Thymus (tissue), 11 donors: Measurements from ENCODE around the gene ZYG11A. TPM values are rescaled to one million over a fixed set of nuclear protein-coding genes. Genes with fewer than 3 reads are reported as not detected.

ENCODE experiments used
- DNase-seq, 9 donors: peaks; one replicate each; pipeline ENCODE4 v3.0.0-alpha.2; 2013; ENCODE audit warnings: low spot score in 9 of 9, low read depth in 6 of 9, missing footprints in 1 of 9
- H3K27ac ChIP-seq, 2 donors: one replicate each; pipeline ENCODE4 v1.5.1; 2013; ENCODE audit warnings: control low read depth in 1 of 2, low read depth in 1 of 2, low read length in 1 of 2, mild to moderate bottlenecking in 1 of 2, moderate library complexity in 1 of 2
- H3K27me3 ChIP-seq, 2 donors: one replicate each; pipeline ENCODE4 v1.5.1; 2013; ENCODE audit warnings: low read length in 1 of 2; ENCODE audit not compliant: control insufficient read depth in 2 of 2, insufficient read depth in 1 of 2
- H3K36me3 ChIP-seq, 2 donors: one replicate each; pipeline ENCODE4 v1.5.1; 2013; ENCODE audit warnings: low read length in 1 of 2, mild to moderate bottlenecking in 1 of 2, moderate library complexity in 1 of 2; ENCODE audit not compliant: control insufficient read depth in 2 of 2, insufficient read depth in 2 of 2
- H3K4me1 ChIP-seq, 2 donors: one replicate each; pipeline ENCODE4 v1.5.1; 2013; ENCODE audit warnings: low read length in 2 of 2; ENCODE audit not compliant: control insufficient read depth in 2 of 2, insufficient read depth in 2 of 2
- H3K4me3 ChIP-seq, 2 donors: one replicate each; pipeline ENCODE4 v1.5.1; 2013; ENCODE audit warnings: low read length in 2 of 2, control low read depth in 1 of 2, mild to moderate bottlenecking in 1 of 2
- H3K9me3 ChIP-seq, 2 donors: one replicate each; pipeline ENCODE4 v1.5.1; 2013; ENCODE audit warnings: low read length in 1 of 2, mild to moderate bottlenecking in 1 of 2; ENCODE audit not compliant: control insufficient read depth in 2 of 2, insufficient read depth in 1 of 2
- WGBS: extraction: QIAGEN DNeasy Blood & Tissue Kit; methylation state at CpG from one replicate; pipeline ENCODE4 v1.1.7; 2013; 5-methylcytosine and 5-hydroxymethylcytosine counted together
- polyA plus RNA-seq: library from polyadenylated mRNA; stranded (reverse); fragments of 200-250 nt; gene quantifications from one replicate; pipeline ENCODE4 v1.2.3, GENCODE V29; 2013
- total RNA-seq: library from RNA; stranded (reverse); fragments of 120-200 nt; gene quantifications from one replicate; pipeline ENCODE4 v1.2.4, GENCODE V29; 2013
- donor health status: healthy.

ZYG11A gene
- total and polyA plus RNA-seq, 2 donors, result 0.90 to 0.91 TPM

DNA sequence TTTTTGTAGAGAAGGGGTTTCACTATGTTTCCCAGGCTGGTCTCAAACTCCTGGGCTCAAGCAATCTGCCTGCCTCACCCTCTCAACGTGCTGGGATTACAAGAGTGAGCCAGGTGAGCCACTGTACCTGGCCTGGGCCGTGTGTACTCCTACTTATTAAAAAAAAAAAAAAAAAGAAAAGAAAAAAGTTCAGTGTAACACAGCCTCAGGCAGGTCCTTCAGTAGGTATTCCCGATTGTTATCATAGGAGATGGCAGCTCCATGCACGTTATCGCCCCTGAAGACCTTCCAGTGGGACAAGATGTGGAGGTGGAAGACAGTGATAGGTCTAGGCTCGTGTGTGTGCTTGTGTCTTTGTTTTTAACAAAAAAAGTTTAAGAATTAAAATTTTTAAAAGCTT, 75.6 kb downstream of the ZYG11A start:
- peaks cover 0 to 3% of the 10 kb centered on the region in 2 donors for H3K27me3 ChIP-seq
- 92% methylated on average over 6 of the region's 6 CpGs for WGBS
- no peak overlapping the region for H3K27ac ChIP-seq
- DNase-seq, result no peak
- peaks cover 0 to 4% of the 10 kb centered on the region in 2 donors for H3K36me3 ChIP-seq
- H3K4me1 ChIP-seq, result peaks cover 9 to 16% of the 10 kb centered on the region in 2 donors
- H3K9me3 ChIP-seq, result no peaks in the 10 kb centered on the region
- H3K4me3 ChIP-seq, result no peak overlapping the region

DNA sequence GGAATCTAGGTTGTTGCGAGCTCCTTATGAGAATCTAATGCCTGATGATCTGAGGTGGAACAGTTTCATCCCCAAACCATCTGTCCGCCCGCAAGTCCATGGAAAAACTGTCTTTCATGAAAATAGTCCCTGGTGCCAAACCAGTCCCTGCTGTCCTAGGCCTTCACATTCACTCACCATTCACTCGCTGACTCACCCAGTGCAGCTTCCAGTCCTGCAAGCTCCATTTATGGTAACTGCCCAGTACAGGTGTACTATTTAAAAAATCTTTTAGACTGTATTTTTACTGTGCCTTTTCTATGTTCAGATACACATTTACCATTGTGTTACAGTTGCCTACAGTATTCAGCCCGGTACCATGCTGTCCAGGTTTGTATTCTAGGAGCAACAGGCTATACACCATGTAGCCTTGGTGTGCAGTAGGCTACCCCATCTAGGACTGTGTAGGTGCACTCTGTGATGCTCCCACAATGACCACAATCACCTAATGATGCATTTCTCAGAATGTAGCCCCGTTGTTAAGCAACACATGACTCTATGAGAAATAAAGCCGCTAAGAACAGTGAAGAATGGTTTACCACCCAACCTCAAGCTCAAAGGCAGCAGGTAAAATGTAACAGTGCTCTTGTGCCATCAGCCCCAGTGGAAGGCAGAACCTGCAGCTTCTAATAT, 76.6 kb downstream of the ZYG11A start:
- no peak overlapping the region for H3K27ac ChIP-seq
- H3K4me1 ChIP-seq, result peaks cover 9 to 16% of the 10 kb centered on the region in 2 donors
- 93% methylated on average over 7 of the region's 7 CpGs for WGBS

DNA sequence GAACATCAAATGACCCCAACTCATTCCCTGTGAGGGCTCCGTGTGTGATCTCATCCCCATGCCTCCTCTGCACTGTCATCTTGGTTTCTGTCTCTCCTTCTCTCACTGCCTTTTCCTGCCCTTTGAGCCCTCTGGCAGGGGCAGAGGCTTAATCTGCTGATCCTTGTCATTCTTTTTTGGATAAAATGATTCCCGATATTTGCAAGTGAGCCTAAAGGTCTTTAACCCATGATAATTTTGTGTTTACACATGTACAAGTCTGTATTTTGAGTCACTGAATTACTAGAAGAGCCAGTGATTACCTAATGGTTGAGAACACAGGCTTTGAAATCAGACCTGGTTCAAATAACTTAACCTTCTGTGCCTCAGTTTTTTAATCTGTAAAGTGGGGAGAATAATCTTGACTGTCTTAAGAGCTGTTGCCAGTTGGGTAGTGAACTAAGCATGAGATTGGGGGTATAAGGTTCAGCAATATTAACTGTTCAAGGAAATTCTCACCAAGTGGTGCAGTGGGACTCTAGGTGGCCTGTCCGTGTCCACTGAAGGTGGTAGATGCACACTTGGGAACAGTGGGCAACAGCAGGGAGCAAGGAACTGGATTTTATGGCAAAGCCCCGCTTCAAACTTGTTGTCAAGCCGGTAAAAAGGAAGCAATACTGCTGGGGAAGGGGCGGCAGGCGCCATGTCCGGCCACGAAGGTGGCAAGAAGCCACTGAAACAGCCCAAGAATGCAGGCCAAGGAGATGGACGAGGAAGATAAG, 77.3 kb downstream of the ZYG11A start:
- peaks cover 0 to 3% of the 10 kb centered on the region in 2 donors for H3K27me3 ChIP-seq
- peaks cover 9 to 16% of the 10 kb centered on the region in 2 donors for H3K4me1 ChIP-seq
- H3K27ac ChIP-seq, result no peak overlapping the region
- no peaks in the 10 kb centered on the region for H3K9me3 ChIP-seq
- peak in 1 of 9 donors; percentile 5 for DNase-seq
- H3K36me3 ChIP-seq, result peaks cover 0 to 4% of the 10 kb centered on the region in 2 donors
- no peak overlapping the region for H3K4me3 ChIP-seq
- WGBS, result 95% methylated on average over 10 of the region's 10 CpGs

More for the DNA sequence above, 76.6 kb downstream of the ZYG11A start:
- H3K4me3 ChIP-seq, result no peak overlapping the region
- H3K36me3 ChIP-seq, result peaks cover 0 to 4% of the 10 kb centered on the region in 2 donors
- peaks cover 0 to 3% of the 10 kb centered on the region in 2 donors for H3K27me3 ChIP-seq
- no peaks in the 10 kb centered on the region for H3K9me3 ChIP-seq
- DNase-seq, result no peak

GRCh38 chr1:52920791-52921291, 78.3 kb downstream of the ZYG11A start:
- Histone ChIP-seq H3K4me3 (peak overlapping the region; percentile 56 to 60), H3K9me3 (no peaks in the 10 kb centered on the region), H3K4me1 (peaks cover 9 to 16% of the 10 kb centered on the region in 2 donors), H3K27ac (peak overlapping the region; percentile 67 to 80), H3K36me3 (no peaks in the 10 kb centered on the region), H3K27me3 (peaks cover 0 to 3% of the 10 kb centered on the region in 2 donors)
- peak in 1 of 9 donors; percentile 20 for DNase-seq
- 65% methylated on average over 35 of the region's 35 CpGs for WGBS

DNA sequence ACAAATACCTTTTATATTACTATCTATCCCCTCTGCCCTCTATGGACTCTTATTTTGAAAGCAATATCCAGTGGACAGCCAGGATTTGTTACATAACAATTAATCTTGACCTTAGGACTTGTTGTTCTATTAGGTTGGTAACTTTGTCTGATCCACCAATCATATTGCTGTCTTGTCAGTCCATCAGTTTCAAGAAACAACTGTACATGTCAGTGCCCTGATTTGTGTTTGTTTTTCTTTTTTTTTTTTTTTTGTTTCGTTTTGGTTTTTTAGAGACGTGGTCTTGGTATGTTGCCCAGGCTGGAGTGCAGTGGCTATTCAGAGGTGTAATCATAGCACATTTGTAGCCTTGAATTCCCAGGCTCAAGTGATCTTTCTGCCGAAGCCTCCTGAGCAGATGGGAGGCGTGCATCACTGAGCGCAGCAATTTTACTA, 83.0 kb downstream of the ZYG11A start:
- Histone ChIP-seq H3K4me3 (no peak overlapping the region), H3K36me3 (no peaks in the 10 kb centered on the region), H3K27ac (no peak overlapping the region), H3K27me3 (peaks cover 0 to 8% of the 10 kb centered on the region in 2 donors), H3K9me3 (no peaks in the 10 kb centered on the region), H3K4me1 (peaks cover 13 to 31% of the 10 kb centered on the region in 2 donors)
- 85% methylated on average over 5 of the region's 5 CpGs for WGBS
- no peak for DNase-seq

- no peak for DNase-seq
- 25% methylated on average over 12 of the region's 12 CpGs for WGBS
- no peak overlapping the region for H3K27ac ChIP-seq
- no peaks in the 10 kb centered on the region for H3K36me3 ChIP-seq
- H3K27me3 ChIP-seq, result peaks cover 0 to 6% of the 10 kb centered on the region in 2 donors
- peaks cover 9 to 20% of the 10 kb centered on the region in 2 donors for H3K4me1 ChIP-seq
- peak overlapping the region; percentile 67 to 80 for H3K4me3 ChIP-seq
- H3K9me3 ChIP-seq, result no peaks in the 10 kb centered on the region
These were observed 84.3 kb downstream of the ZYG11A start for GRCh38 chr1:52926864-52927211.

GRCh38 chr1:52927212-52928014, 84.9 kb downstream of the ZYG11A start, which contains the start of gene SCP2:
Gene SCP2 (plus strand): TSS chr1:52927276. CDS start chr1:52927397, 121 bp downstream.
- H3K4me3 ChIP-seq, result peak within 1 kb of the TSS; percentile 67 to 80
- no peaks in the 10 kb centered on the region for H3K36me3 ChIP-seq
- peaks cover 0 to 6% of the 10 kb centered on the region in 2 donors for H3K27me3 ChIP-seq
- peak in 5 of 9 donors; percentile 58 to 83 (median 68) for DNase-seq
- H3K4me1 ChIP-seq, result peaks cover 4 to 15% of the 10 kb centered on the region in 2 donors
- 1% methylated on average over 65 of the region's 65 CpGs for WGBS
- H3K27ac ChIP-seq, result peak within 1 kb of the TSS in 1 of 2 donors; percentile 42
- H3K9me3 ChIP-seq, result no peaks in the 10 kb centered on the region

GRCh38 chr1:52928015-52928404, 85.5 kb downstream of the ZYG11A start:
- no peaks in the 10 kb centered on the region for H3K9me3 ChIP-seq
- H3K27me3 ChIP-seq, result peaks cover 0 to 6% of the 10 kb centered on the region in 2 donors
- WGBS, result 52% methylated on average over 15 of the region's 15 CpGs
- H3K36me3 ChIP-seq, result no peaks in the 10 kb centered on the region
- peaks cover 4 to 15% of the 10 kb centered on the region in 2 donors for H3K4me1 ChIP-seq
- DNase-seq, result no peak
- H3K4me3 ChIP-seq, result peak overlapping the region; percentile 67 to 80
- no peak overlapping the region for H3K27ac ChIP-seq
